Activated CD4-positive, alpha-beta T cell treated with anti-CD3 and anti-CD28 coated beads, Interleukin-2, amount 50 U/mL, for 1 hour (primary cell): ENCODE results near the gene OR1F1.

Source experiments
- DNase-seq: peaks from one replicate; pipeline ENCODE4 v3.0.0-alpha.2; 2020

OR1F1 gene

DNA sequence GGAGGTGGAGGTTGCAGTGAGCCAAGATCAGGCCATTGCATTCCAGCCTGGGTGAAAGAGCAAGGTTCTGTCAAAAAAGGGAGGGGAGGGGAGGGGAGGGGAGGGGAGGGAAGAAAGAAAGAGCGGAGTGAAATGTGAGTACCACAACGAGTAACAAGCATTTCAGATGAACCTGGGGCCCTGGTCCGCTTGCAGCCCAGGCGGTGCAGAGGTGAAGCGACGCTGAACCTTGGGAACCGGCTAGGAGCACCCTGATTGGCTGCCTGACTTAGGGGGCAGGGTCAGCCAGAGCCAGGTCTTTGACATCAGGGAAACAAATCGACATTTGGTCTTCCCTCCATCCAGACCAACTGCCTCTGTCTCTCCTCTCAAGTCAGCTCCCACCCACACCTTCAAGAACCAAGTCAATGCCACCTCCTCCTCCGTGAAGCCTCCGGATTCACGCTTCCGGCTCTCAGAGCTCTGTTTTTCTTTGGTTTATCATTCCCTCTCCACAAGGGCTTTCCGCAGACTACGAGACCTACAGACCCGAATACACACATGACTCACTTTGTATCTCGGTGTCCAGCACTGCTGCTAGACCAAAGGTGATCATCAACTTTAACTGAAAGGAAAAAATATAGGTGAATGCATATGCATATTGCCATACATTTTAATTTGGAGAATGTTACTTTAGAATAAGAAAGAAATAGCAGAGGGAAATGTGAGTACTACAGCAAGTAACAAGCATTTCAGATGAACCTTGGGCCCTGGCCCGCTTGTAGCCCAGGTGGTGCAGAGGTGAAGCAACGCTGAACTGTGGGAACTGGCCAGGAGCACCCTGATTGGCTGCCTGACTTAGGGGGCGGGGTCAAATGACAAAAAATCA is 19.3 kb downstream of the OR1F1 start:
- no peak for DNase-seq

DNA sequence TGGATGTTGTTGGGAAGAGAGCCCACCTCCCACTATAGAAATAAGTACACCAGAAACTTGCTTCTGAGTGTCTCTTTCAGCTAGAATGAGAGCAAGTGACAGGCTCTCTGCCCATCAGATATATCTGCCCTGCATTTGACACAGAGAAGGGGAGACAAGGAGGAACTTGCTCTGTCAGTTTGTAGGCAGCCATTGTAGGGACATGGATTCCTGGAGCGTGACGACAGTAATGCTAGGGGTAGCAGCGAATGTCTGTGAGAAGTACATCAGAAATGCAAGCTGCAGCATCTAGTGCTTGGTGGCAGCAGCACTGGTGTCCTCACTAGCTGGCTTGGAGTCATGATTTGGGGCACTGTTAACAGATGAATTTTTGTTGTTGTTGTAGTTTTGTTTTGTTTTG is 24.0 kb downstream of the OR1F1 start:
- DNase-seq: no peak

DNA sequence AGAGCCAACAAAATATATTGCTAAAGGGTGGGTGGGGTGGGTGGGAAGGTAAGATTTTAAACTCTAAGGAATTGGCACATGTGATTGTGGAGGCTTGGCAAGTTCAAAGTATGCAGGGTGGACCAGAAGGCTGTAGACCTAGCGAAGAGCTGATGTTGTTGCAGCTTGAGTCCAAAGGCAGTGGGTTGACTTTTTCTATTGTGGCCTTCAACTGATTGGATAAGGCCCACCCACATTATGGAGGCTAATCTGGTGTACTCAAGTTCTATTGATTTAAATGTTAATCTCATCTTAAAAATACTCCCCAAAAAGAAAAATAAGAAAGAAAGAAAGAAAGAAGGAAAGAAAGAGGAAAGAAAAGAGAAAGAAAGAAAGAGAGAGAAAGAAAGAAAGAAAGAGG is 24.6 kb downstream of the OR1F1 start:
- DNase-seq: no peak

DNA sequence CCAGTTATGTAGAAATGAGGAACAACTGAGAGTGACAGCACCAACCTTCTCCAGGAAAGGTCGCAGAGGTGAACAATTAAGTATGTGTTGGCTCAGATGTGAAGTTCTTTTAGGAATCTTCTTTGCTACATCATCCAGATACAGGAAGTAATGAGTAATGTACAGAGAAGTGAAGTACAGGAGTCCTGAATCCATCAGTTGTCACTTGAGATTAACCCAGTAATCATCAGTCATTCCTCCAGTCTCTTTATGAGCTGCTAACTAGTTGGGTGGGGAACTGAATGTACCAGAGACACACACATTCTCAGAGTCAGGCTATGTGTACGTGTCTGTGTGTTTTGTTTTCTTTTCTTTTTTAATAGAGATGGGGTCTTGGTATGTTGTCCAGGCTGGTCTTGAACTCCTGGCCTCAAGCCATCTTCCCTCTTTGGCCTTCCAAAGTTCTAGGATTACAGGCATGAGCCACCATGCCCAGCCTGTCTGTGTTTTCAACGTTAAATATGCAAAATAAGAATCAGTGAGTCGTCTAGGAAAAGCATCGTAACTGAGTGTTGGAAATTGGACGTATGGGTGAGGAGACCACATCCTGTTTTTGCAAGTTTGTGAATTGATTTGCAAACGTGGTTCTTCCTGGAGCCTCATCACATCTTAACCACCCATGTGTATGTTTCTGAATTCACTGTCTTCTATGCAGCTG is 27.0 kb downstream of the OR1F1 start:
- no peak for DNase-seq

DNA sequence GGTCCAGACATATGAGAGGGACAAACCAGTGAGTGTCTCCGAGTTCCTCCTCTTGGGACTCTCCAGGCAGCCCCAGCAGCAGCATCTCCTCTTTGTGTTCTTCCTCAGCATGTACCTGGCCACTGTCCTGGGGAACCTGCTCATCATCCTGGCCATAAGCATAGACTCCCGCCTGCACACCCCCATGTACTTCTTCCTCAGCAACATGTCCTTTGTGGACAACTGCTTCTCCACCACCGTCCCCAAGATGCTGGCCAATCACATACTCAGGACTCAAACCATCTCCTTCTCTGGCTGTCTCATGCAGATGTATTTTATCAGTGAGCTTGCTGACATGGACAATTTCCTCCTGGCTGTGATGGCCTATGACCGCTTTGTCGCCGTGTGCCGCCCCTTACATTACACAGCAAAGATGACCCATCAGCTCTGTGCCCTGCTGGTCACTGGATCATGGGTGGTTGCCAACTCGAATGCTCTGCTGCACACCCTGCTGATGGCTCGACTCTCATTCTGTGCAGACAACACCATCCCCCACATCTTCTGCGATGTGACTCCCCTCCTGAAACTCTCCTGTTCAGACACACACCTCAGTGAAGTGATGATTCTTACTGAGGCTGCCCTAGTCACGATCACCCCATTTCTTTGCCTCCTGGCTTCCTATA is 27.7 kb downstream of the OR1F1 start:
- DNase-seq: no peak

DNA sequence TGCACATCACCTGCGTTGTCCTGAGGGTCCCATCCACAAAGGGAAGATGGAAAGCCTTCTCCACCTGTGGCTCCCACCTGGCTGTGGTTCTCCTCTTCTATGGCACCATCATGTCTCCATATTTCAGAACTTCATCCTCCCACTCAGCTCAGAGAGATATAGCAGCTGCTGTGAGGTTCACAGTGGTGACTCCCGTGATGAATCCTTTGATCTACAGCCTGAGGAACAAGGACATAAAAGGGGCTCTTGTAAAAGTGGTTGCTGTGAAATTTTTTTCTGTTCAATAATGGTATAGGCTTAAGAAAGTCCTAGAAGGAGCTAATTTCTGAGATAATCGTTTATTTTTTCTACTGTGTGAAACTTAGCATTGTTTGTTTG is 28.2 kb downstream of the OR1F1 start:
- DNase-seq: no peak

DNA sequence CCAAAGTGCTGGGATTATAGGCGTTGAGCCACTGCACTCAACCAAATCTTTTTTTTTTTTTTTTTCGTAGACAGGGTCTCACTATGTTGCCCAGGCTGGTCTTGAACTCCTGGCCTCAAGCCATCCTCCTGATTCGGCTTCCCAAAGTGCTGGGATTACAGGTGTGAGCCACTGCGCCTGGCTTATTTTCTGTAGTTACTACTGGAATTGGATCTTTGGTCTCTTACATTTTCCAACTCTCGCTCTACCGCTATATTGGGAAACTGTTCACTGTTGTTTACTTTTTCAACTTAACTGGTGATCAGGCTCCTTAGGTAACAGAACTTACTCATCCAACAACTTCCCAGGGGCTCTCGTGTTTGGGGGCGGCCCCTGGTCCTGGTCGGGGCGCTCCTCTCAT is 32.8 kb downstream of the OR1F1 start:
- DNase-seq: no peak

DNA sequence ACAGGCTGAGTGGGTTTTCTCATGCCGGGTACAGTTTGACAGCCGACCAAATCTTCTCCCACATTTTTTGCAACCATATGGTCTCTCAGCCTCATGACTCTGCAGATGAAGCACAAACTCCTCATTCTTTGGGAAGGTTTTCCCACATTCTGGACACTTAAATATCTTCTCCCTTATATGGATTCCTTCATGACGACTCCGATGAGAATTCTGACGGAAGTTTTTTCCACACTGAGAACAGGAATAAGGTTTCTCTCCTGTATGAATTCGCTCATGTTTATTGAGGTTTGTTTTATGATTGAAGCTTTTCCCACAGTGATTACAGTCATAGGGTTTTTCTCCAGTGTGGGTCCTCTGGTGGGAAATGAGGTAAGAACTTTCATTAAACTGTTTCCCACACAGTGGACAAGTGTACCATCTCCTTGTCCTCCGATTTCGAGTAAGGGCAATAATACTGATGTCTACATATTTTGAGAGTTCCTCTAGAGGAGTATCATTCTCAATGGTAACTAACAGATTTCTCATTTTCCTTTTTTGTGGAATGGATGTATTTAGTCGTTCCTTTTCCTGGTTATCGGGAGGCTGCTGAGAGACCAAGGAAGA is 36.0 kb downstream of the OR1F1 start:
- no peak for DNase-seq

DNA sequence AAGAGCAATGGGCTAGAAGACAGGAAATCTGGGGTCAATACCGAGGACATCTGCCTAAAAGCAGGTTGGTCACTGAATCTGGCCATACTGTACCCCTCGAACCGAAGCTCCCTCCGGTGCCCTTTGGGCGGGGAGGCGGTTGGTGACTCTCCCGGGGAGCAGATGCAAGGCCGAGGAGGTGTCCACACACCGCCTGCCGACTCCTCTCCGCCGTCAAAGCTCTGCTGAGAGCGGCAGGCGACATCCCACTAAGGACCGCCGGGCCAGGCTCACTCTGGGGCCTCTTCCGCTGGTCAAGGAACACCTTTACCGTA is 46.5 kb downstream of the OR1F1 start:
- no peak for DNase-seq

DNA sequence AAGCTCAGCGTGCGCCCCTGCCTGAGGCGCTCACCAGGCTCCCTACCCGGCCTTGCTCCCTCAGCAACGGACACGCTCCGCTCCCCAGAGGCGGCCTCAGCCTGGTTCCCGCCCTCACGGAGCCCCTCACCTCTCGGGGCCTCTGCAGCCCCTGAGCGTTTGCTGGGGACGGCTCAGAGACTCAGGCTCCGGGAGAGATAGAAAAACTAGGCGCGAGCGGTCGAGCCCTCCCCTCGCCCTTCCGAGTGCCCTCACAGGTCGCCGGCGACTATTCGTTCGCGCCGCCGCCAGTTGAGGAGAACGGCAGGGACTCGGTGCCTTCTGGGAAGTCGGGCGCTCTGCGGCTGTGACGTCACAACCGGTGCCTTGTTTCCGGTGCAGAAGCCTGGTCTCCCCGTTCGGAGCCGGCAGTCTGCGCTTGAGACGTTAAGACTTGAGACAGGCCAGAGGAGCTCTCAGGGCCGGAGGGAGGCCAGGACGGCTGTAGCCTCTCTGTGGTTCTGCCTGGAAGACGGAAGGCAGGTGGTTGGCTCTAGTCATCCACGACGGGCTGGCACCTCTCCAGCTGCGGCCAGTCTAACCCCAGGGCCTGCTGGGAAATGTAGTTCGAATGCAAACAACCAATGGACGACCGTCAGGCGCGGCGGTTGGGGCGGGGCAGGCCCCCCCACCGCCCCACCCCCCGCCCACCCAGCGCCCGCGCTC is 47.0 kb downstream of the OR1F1 start, which contains the start of gene ZNF200:
ZNF200 (minus strand) TSS at position 302 of the 705 bp plus-strand sequence. CDS start 1,403 bp downstream, outside the sequence.
- peak; percentile 92 for DNase-seq

DNA sequence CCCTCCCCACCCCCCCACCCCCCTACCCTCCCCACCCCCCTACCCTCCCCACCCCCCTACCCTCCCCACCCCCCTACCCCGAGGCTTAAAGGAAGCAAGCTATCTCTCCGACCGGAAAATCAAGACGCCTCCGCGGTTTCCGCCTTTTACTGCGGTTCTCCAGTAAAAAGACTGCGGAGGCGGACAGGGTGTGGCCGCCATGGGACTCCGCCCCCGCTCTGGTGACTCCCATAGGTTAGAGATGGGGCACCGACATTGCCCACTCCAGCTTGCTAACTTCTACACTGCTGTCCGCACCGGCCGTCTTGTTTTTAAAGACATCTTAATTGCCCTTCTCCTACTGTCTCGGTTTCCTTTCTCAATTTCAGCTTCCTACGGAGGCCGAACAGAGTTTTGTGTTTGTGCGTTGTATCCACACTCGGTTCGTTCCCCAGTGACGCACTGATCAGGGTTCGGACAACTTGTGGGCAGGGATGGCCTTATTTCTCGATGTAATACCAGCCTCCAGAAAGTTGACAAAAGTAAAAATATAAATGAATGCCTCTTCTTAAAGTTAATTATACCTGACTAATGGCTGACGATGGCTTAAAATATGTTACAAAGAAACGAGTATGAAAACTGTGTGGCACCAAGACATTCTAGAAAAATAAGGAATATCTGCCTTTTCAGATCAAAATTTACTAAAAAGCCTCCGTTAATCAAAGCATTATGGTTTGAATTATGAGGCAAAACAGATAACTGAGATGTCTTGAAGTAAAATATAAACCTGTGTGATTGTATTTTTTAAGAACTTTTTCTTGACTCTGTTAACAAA is 48.1 kb downstream of the OR1F1 start:
- DNase-seq: peak; percentile 50

DNA sequence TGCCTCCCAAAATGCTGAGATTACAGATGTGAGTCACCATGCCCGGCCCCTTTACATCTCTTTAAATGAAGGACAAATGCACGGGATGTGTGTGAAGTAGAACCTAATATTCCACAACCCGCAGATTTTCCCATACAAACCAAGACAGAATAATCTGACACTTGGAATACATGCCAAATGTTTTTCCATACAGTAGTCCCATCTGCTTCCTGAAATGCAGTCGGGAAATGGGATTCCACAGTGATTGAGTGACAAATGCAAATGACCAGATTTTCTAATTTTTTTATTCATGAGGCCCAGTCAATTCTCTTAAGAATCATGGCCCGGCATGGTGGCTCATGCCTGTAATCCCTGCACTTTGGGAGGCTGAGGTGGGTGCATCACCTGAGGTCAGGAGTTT is 53.8 kb downstream of the OR1F1 start:
- no peak for DNase-seq

DNA sequence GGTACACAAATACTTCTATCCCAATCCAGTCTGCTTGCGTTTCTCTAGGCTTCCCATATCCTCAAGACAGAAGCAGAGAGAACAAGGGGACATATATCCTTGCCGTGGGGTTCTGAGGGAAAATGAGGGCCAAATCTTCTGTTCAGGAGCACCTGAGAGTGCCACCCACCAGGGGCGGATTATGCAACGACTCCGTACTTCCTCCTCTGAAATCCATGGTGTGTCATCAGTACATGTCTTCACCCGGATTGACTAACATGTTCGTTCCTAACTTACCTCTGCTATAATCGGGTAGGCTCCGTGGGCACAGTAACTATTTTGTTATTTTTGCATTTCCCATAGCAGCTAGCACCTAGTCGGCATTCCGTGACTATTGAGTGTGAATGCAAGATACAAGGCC is 54.7 kb downstream of the OR1F1 start:
- no peak for DNase-seq

DNA sequence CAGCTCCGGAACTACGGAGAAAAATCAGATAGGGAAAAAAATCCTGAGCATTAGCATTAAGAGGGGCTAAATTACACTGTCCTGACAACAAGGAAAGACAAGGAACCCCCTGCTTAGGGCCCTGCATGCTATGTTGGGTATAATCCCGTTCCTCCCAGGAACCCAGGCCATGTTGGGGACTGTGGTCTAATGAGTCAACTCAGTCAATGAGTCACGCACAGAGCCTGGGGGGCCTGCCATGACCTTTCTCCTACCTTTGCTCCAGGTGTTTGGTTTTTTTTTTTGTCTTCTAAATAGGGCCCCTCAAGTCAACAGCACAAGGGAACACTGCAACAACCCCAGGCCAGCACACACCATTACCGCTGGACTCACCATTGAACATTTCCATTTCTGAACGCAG is 55.9 kb downstream of the OR1F1 start:
- DNase-seq: no peak

DNA sequence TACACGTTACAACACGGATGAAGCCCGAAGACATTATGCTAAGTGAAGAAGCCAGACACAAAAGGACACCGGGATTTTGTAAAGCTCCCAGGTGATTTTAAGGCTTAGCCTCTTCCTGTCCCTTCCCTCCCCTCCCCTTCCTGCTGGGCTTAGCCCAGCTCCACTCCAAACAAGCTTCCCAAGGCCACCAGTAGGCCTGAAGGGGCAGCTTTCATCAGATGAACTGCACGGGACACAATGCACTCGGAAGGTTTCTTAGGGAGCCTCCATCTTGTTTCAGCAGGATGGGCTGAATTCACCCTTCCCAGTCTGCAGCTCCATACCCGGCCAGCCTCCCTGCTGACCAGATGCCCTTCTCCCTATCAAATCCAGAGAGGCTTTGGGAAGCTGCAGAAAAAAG is 58.0 kb downstream of the OR1F1 start:
- DNase-seq: no peak

DNA sequence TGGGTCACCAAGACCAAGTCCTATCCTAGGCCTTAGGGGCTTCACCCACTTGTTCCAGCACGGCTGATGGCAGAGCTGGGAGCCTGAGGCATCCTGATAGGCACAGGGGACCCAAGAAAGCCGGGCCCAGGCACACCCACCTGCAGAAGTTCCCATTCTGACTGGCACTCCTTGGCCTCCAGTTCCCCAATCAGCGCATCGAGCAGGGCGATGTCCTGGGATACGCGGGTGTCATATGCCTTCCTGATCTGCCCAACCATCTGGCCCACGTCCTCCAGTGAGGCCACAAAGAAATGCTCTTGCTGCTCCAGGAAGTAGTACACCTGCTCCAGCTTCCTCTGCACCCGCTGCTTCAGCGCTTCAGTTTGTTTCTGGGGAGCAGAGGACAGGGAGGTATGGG is 58.9 kb downstream of the OR1F1 start:
- no peak for DNase-seq

DNA sequence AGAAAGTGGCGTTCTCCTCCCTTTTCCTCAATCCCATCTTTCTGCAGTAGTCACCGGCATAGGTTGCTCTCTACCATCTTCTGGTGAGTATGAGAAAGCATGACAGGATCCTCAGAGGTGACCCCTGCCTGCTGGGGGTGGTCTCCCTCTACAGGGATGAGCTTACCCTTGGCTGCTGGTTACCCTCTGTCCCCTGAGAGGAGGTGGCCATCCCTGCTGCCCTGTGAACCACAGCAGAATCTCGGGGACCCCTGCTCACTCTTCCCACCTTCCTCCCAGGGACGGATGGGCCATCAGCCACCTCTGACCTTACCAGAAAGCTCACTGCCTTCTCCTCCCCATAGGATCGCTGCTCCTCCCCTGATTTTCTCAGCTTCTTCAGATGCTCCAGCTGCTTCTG is 60.6 kb downstream of the OR1F1 start:
- DNase-seq: no peak

DNA sequence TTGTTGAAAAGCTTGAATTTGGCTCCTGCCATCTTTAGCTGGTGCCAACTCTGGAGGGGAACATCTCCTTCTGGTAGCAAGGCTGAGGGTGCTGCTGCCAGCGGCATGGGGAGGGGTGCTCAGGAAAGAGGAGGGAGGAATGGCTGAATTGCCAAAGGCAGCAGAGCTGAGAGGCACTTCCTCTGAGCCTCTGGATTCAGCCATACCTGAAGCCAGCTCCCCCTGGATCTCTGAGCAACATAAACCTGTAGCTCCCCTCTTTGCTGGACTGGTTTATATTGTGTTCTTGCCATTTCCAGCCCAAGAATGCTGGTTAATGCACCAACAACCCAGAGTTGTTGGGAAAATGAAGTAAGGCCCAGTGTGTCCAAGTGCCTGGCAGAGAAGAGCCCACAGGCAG is 61.0 kb downstream of the OR1F1 start:
- DNase-seq: no peak

DNA sequence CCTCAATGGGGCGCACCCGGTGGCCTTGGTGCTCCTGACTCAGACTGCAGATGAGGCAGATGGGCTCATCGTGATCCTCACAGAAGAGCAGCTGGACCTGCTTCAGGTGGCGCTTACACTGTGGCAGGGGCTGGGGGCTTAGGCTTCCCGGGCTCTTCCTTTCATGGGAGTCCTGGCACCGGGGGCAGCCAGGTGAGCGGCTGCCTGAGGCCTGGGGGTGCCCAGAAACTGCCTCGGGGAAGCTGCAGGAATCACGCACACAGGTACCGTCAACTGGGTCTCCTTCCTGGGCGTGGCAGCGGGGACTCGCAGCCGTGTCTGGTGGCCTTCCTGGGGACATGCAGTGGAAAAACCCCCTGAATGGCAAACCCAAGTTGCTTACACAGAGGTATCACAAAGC is 61.4 kb downstream of the OR1F1 start:
- no peak for DNase-seq

DNA sequence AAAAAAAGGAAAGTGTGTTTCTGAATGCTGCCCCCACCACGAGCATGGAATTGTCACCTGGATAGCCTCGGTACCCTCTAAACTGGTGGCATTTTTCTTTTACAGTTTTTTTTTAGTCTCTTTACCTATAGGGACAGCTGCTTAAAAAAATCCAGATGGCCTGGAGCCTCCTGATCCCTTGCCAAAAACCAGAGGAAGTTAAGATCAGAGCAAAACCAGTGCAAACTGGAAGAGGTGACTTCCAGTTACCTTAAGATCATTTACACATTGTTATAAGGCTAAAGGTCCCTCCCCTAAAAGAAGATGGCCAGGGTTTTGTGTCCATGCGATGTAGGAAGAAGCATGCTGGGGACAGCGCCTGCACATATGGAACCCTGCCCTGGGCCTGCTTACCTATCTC is 65.0 kb downstream of the OR1F1 start:
- no peak for DNase-seq

DNA sequence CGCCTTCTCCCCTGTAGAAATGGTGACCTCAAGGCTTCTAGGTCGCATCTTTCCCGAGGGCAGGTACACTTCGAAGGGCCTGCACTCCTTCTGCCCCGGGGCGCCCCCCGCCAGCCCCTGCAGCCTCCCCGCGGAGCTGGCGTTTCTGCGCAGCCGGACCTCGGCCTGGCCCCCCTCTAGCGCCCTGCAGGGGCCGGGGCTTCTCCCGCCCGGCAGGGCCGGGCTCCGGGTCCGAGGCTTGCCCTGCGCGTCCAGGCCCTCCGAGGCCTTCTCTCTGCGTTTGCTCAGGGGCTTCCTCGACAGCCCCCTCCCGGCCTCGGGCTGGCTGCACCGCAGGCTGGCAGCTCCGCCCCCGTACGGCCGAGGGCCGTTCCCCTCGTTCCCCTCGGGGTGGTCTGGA is 66.3 kb downstream of the OR1F1 start:
- no peak for DNase-seq
